Bronchial epithelial cell (primary cell): Measurements from ENCODE around the gene AGXT. TPM values are rescaled to one million over a fixed set of nuclear protein-coding genes. Genes with fewer than 3 reads are reported as not detected.

ENCODE experiments used
- DNase-seq: peaks from one replicate; pipeline ENCODE4 v3.0.0-alpha.2; 2010; ENCODE audit warnings: low read depth
- FAIRE-seq: peaks from 2 replicates; lab custom pipeline; 2011; peaks lifted over from hg19 to GRCh38; lab: Jason Lieb, UNC
- H3K27me3 ChIP-seq: 2 replicates; pipeline ENCODE4 v1.5.1; 2011; ENCODE audit warnings: low read length; ENCODE audit not compliant: control insufficient read depth, insufficient read depth
- H3K36me3 ChIP-seq: 2 replicates; pipeline ENCODE4 v1.5.1; 2011; ENCODE audit warnings: low read length; ENCODE audit not compliant: control insufficient read depth, insufficient read depth
- H3K4me3 ChIP-seq: 2 replicates; pipeline ENCODE4 v1.5.1; 2011; ENCODE audit warnings: mild to moderate bottlenecking, low read depth, low read length, control low read depth
- total RNA-seq: library from RNA; depleted of rRNA; stranded (reverse); fragments of >200 nt; gene quantifications from 2 replicates; pipeline ENCODE4 v1.2.1, GENCODE V29; 2014
- TF ChIP-seq, protein P1 (sequence below): IDR thresholded peaks from 2 replicates; pipeline ENCODE4 v1.5.1; 2011; ENCODE audit warnings: mild to moderate bottlenecking, moderate library complexity, low read length, control low read depth, inconsistent platforms; ENCODE audit not compliant: insufficient read depth, severe bottlenecking

Gene AGXT
- total RNA-seq, 1 donor from 2014 or later: not detected

DNA sequence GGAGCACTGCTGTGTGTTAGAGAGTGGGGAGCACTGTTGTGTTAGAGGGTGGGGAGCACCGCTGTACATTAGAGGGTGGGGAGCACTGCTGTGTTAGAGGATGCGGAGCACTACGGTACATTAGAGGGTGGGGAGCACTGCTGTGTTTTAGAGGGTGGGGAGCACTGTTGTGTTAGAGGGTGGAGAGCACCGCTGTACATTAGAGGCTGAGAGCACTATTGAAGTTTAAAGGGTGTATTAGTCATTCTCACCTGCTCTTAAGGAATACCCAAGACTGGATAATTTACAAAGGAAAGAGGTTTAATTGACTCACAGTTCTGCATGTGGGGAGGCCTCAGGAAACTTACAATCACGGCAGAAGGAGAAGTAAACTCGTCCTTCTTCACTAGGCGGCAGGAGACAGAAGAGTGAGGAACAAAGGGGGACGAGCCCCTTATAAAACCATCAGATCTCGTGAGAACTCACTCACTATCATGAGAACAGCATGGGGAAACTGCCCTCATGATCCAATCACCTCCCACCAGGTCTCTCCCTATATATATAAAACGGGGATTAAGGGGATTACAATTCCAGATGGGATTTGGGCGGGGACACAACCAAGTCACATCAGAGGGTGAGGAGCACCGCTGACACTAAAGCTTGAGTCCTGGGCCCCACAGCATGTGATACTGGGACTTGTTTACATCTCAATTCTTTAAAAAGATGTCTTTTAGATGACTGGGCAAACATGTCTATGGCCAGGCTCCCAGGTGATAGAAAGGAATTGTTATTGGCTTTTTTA lies 19.5 kb upstream of the AGXT start:
- TF ChIP-seq, protein P1, sequence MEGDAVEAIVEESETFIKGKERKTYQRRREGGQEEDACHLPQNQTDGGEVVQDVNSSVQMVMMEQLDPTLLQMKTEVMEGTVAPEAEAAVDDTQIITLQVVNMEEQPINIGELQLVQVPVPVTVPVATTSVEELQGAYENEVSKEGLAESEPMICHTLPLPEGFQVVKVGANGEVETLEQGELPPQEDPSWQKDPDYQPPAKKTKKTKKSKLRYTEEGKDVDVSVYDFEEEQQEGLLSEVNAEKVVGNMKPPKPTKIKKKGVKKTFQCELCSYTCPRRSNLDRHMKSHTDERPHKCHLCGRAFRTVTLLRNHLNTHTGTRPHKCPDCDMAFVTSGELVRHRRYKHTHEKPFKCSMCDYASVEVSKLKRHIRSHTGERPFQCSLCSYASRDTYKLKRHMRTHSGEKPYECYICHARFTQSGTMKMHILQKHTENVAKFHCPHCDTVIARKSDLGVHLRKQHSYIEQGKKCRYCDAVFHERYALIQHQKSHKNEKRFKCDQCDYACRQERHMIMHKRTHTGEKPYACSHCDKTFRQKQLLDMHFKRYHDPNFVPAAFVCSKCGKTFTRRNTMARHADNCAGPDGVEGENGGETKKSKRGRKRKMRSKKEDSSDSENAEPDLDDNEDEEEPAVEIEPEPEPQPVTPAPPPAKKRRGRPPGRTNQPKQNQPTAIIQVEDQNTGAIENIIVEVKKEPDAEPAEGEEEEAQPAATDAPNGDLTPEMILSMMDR: no peak
- no peaks in the 10 kb centered on the region for H3K36me3 ChIP-seq
- DNase-seq (no peak), FAIRE-seq (no peak)
- H3K4me3 ChIP-seq: no peak overlapping the region
- peaks cover 2% of the 10 kb centered on the region for H3K27me3 ChIP-seq

DNA sequence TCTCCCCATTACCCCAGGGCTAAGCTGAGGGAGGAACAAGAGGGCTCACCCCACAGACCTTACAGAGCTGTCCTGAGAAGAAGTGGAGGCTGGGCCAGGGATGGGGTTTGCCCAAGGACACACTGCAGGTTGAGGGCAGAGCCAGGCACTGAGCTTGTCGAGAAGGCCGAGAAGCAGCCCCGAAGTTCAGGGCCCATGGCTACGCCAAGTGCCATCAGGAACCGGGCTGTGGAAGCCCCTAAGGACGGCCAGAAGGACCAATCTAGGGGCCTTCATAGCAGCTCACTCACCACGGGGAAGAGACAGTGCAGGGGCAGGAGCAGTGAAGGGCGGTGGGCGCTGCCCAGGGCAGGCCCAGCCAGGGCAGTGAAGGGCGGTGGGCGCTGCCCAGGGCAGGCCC lies 18.6 kb upstream of the AGXT start:
- no peak for DNase-seq
- no peak for FAIRE-seq
- TF ChIP-seq, protein P1: no peak
- no peak overlapping the region for H3K4me3 ChIP-seq
- no peaks in the 10 kb centered on the region for H3K36me3 ChIP-seq
- peaks cover 2% of the 10 kb centered on the region for H3K27me3 ChIP-seq

DNA sequence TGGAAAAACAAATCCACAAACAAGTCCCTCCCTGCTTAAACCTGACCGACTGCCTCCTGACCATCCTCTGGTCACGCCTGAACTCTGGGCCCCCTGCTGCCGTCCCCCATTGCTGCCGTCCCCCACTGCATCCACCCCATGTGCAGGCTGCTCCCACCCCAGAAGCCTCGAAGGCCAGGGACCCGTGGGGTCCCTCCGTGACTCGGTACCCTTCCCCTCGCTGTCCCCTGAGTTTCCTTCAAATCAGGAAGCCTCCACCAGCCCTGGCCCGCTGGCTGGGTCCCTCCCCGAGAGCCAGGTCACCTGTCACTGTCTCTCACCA lies 17.9 kb upstream of the AGXT start:
- TF ChIP-seq, protein P1: no peak
- no peak for FAIRE-seq

DNA sequence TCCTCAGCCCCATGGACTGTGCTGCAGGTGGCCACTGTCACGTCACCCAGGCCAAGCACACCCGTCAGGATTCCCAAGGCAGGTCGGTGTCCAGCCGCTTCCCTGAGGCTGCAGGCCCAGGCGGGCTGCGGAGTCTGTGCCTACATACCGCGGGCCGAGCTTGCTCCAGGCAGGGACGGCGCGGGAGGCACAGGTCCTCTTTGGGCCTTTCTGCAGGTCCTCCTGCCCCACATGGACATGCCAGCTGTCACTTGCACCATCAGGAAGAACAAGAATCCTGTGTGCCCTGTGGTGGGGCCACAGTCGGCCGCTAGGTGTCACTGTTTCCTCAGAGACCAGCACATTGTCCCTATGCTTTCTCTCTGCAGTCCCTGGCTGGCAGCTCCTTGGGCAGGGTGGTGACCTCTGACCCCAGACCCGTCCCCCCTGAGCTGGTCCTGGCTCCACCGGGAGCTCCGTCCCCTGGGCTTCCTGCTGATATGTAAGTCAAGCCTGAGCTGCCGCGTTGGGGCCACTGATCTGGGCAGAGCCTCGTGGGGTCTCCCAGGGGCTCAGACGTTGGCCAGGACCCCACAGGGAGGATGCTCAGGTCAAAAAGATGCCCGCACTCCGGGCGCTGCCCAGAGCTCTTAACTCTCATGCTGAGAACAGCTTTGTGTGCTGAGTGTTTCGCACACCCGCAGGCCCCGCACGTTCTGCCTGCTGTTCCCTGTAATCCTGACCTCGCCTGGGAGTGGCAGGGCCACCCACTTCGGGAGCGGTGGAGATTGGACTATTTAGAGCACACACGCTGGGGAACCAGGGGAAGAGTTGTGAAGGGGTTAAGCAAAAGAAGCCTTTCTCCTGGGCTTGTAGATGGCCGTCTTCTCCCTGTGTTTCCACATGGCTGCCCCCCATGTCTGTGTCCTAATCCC lies 17.3 kb upstream of the AGXT start:
- Histone ChIP-seq H3K36me3 (no peaks in the 10 kb centered on the region), H3K27me3 (no peaks in the 10 kb centered on the region), H3K4me3 (no peak overlapping the region)
- DNase-seq (peak; percentile 58), FAIRE-seq (no peak)
- TF ChIP-seq, protein P1: peak; percentile 97

More for the DNA sequence above, 17.9 kb upstream of the AGXT start:
- no peak for DNase-seq
- peaks cover 2% of the 10 kb centered on the region for H3K27me3 ChIP-seq
- H3K36me3 ChIP-seq: no peaks in the 10 kb centered on the region
- H3K4me3 ChIP-seq: no peak overlapping the region

DNA sequence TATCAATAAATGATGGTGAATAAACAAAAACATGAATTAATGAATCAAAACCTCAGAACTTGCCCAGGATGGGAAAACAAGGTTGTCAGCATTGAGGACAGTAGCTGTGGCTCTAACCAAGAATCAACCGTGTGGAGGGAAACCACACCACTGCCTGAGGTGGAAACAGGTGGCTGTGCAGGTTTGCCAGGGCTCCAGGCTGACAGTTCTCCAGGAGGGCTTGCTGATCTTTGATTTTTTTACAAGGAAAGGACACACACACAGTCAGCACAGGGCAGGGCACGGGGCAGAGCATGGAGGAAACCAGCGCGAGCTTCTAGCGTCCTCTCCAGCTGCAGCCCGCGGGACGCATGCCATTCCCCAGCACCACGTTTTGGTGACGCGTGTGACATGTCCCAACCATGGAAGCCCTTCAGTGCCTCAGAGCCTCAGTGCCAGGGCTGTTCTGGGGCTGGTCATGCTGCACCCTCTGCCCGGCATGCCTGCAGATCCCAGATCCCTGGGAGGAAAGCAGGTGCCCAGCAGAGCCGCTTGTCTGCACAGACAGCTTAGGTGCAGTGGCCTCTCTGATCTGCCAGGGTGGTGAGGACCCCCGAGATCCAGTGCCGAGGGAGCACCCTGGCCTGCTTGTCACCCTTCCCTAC lies 15.8 kb upstream of the AGXT start:
- H3K36me3 ChIP-seq: no peaks in the 10 kb centered on the region
- TF ChIP-seq, protein P1: no peak
- H3K27me3 ChIP-seq: no peaks in the 10 kb centered on the region
- DNase-seq (no peak), FAIRE-seq (no peak)
- H3K4me3 ChIP-seq: no peak overlapping the region
